Myometrial cell (primary cell): ENCODE results near the gene TRIM51G. TPM values are rescaled to one million over a fixed set of nuclear protein-coding genes. Genes with fewer than 3 reads are reported as not detected.

Source experiments
- total RNA-seq: library from RNA; depleted of rRNA; stranded (reverse); fragments of >200 nt; gene quantifications from 2 replicates; pipeline ENCODE4 v1.2.3, GENCODE V29; 2015

Gene TRIM51G, protein sequence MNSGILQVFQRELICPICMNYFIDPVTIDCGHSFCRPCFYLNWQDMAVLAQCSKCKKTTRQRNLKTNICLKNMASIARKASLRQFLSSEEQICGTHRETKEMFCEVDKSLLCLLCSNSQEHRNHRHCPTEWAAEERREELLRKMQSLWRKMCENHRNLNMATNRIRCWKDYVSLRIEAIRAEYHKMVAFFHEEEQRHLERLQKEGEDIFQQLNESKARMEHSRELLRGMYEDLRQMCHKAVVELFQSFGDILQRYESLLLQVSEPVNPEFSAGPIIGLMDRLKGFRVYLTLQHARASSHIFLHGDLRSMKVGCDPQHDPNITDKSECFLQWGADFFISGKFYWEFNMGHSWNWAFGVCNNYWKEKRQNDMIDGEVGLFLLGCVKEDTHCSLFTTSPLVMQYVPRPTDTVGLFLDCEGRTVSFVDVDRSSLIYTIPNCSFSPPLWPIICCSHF
- not detected in 2 replicates for total RNA-seq

DNA sequence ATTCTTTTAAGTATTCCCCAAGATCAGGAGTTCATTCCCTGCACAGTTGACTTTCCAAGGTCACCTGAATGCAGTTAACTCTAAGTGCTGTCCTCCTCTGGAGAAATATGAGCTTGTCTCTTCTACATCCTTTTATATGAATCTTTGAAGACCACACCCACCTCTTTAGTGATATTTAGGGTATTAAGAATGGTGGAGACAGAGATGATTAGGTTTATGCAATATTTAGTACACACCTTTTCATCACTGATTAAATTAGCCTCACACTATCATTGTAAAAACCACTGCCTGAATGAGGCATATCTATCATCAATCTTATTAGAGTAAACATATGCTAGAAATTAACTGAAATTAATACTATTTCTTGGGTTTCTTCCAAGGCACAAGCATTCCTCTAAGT lies at the start of gene TRIM51G:
Gene TRIM51G (minus strand): TSS at position 101 of the 400 bp plus-strand sequence. CDS start 2,190 bp downstream, outside the sequence.

DNA sequence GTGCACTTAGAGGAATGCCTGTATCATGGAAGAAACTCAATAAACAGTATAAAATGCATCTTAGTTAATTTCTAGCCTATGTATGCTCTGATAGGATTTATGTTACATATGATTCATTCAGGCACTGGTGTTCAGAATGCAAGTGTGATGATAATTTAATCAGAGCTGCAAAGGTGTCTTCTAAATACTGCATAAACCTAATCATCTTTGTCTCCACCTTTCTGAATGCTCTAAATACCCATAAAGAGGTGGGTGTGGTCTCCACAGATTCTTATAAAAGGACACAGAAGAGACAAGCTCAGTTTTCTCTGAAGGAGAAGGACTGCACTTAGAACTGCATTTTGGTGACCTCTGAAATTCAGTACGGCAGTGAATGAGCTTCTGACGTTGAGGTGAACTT lies 44.8 kb upstream of the TRIM51G start, which contains the start of gene TRIM49B:
Gene TRIM49B (plus strand): TSS at position 301 of the 400 bp plus-strand sequence. CDS start 2,777 bp downstream, outside the sequence.

Other genes starting within 250 kb of the TRIM51G start
- not detected in 2 replicates for gene TRIM49B, start 44.9 kb upstream of the TRIM51G start, total RNA-seq
- not detected in 2 replicates for gene TRIM64C, start 75.2 kb upstream of the TRIM51G start, total RNA-seq
- not detected in 2 replicates for gene FOLH1, start 224.7 kb upstream of the TRIM51G start, total RNA-seq